Neural cell (in vitro differentiated cells): ENCODE measurements around the gene FOXI1.

ENCODE experiments used
- EP300 ChIP-seq: fragments of 450-650 bp; conservative IDR thresholded peaks from 2 replicates; pipeline ENCODE4 v1.6.1; 2014; ENCODE audit warnings: antibody characterized with exemption, mild to moderate bottlenecking, moderate library complexity; ENCODE audit not compliant: poor library complexity, severe bottlenecking
- EZH2 ChIP-seq: fragments of 200-600, 300-800 bp; shearing (Covaris generic), sonication (generic); IDR thresholded peaks from 2 replicates; pipeline ENCODE4 v1.6.1; 2014; ENCODE audit warnings: antibody characterized with exemption, low read length, borderline replicate concordance, mild to moderate bottlenecking; ENCODE audit not compliant: insufficient read depth, poor library complexity, severe bottlenecking
- RAD21 ChIP-seq: fragments of 450-650 bp; conservative IDR thresholded peaks from 2 replicates; pipeline ENCODE4 v1.6.1; 2014; ENCODE audit warnings: antibody characterized with exemption, mild to moderate bottlenecking, moderate library complexity
- REST ChIP-seq: IDR thresholded peaks from 2 replicates; pipeline ENCODE4 v1.6.1; 2012; ENCODE audit warnings: borderline replicate concordance
- SMC3 ChIP-seq: fragments of 450-650 bp; conservative IDR thresholded peaks from 2 replicates; pipeline ENCODE4 v1.6.1; 2014; ENCODE audit warnings: antibody characterized with exemption, mild to moderate bottlenecking, moderate library complexity; ENCODE audit not compliant: poor library complexity
- TAF1 ChIP-seq: IDR thresholded peaks from 2 replicates; pipeline ENCODE4 v1.6.1; 2012; ENCODE audit warnings: low read depth
- TF ChIP-seq, protein P1 (sequence below): fragments of 450-650 bp; IDR thresholded peaks from 2 replicates; pipeline ENCODE4 v1.5.1; 2014; ENCODE audit warnings: antibody characterized with exemption, mild to moderate bottlenecking, moderate library complexity; ENCODE audit not compliant: poor library complexity, severe bottlenecking

GRCh38 chr5:170111088-170111785, 5.5 kb downstream of the FOXI1 start:
- TF ChIP-seq EZH2 (no peak), EP300 (no peak), REST (no peak), TAF1 (no peak), SMC3 (no peak), RAD21 (no peak)
- TF ChIP-seq, protein P1, sequence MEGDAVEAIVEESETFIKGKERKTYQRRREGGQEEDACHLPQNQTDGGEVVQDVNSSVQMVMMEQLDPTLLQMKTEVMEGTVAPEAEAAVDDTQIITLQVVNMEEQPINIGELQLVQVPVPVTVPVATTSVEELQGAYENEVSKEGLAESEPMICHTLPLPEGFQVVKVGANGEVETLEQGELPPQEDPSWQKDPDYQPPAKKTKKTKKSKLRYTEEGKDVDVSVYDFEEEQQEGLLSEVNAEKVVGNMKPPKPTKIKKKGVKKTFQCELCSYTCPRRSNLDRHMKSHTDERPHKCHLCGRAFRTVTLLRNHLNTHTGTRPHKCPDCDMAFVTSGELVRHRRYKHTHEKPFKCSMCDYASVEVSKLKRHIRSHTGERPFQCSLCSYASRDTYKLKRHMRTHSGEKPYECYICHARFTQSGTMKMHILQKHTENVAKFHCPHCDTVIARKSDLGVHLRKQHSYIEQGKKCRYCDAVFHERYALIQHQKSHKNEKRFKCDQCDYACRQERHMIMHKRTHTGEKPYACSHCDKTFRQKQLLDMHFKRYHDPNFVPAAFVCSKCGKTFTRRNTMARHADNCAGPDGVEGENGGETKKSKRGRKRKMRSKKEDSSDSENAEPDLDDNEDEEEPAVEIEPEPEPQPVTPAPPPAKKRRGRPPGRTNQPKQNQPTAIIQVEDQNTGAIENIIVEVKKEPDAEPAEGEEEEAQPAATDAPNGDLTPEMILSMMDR: no peak
